Measurements from ENCODE around the gene SRPK3.

Gene SRPK3

DNA sequence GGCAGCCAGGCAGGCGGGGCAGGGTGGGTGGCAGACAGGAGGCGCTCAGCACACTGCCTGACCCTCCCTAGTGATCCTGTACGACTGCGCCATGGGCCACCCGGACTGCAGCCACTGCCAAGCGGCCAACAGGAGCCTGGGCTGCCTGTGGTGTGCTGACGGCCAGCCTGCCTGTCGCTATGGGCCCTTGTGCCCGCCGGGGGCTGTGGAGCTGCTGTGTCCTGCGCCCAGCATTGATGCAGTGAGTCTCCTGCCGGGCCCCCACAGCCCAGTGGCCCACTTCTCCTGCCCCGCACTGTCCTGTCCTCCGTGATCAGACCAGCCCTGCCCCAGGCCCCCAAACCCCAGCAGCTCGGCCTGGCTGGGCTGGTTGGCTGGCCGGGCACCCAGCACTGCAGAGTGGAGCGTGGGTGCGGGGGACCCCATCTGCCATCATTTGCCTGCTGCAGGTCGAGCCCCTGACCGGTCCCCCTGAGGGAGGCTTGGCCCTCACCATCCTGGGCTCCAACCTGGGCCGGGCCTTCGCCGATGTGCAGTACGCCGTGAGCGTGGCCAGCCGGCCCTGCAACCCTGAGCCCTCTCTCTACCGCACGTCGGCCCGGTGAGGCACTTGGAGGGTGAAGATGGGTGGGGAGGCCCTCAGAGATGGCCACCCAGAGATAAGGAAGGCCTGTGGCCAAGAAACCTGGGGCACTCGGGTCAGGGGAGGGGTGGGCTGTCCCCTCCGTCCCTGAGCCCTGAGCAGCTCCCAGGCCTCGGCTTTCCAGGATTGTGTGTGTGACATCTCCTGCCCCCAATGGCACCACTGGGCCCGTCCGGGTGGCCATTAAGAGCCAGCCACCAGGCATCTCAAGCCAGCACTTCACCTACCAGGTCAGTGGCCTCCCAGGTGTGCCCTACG lies 9.2 kb upstream of the SRPK3 start:
- peaks cover 0 to 53% (median 0%) of the 10 kb centered on the region in 11 experiments; a peak in 8 of 22 replicates for H4K20me1 ChIP-seq
- H3K27ac ChIP-seq = no peak overlapping the region
- no peak overlapping the region for H3K4me3 ChIP-seq
- peaks cover 28 to 39% (median 36%) of the 10 kb centered on the region in 10 experiments for H3K4me1 ChIP-seq
- peaks cover 0 to 25% (median 5%) of the 10 kb centered on the region in 11 experiments; a peak in 5 of 22 replicates for H3K27me3 ChIP-seq
- TF ChIP-seq Cebpa-rat (IDR thresholded peaks at IDR 0.05) = no peak
- H3K4me2 ChIP-seq = 0 out of 22 replicates have a peak overlapping the region, but pooled peaks of 2 of the 11 experiments have one; percentile 8 to 30
- peaks cover 0 to 42% (median 27%) of the 10 kb centered on the region in 11 experiments; a peak in 13 of 22 replicates for H3K9me3 ChIP-seq (replicated peaks in 1 of 11)
- H3K36me3 ChIP-seq = no peaks in the 10 kb centered on the region
- no peak overlapping the region for H3K9ac ChIP-seq

DNA sequence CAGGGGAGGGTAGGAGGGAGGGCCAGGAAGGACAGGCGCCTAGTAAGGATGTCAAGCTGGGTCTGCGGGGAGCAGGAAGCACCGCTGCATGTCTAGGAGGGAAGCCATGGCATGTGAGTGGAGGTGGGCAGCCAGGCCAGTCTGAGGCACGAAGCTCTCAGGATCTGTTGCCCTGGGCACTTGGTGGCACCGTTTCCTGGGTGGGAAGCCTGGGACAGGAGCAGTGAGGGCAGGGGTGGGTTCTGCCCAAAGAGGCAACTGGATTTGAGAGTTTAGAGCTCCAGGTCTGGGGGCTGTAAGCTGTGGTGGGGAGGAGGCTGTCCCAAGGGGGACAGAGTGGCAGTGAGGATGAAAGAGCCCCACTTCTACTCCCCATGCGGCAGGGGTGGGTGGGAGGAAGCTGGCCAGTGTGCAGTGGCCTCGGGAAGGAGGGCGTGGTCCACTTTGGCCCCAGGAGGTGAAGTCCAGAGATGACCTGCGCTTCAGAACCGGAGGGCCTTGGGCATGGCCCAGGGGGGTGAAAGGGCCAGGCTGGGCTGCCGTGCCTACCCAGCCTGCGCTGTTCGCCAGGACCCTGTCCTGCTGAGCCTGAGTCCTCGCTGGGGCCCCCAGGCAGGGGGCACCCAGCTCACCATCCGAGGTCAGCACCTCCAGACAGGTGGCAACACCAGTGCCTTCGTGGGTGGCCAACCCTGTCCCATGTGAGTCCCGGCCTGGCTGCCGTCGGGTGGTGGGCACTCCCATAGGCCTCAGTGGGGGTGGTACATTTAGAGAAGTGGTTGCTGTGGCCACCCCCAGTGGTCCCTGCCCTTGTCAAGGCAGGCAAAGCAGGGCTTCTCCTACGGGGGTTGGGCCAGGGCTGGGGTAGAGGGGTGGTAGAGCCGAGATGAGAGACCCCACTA lies 8.3 kb upstream of the SRPK3 start:
- peak overlapping the region in 3 of 11 experiments; percentile 8 to 30 (median 15); a peak in 5 of 22 replicates for H3K4me2 ChIP-seq
- H4K20me1 ChIP-seq = peaks cover 0 to 58% (median 0%) of the 10 kb centered on the region in 11 experiments; a peak in 8 of 22 replicates
- peaks cover 0 to 51% (median 33%) of the 10 kb centered on the region in 11 experiments; a peak in 13 of 22 replicates for H3K9me3 ChIP-seq (replicated peaks in 1 of 11)
- no peak overlapping the region for H3K4me3 ChIP-seq
- H3K36me3 ChIP-seq = no peaks in the 10 kb centered on the region
- peaks cover 24 to 35% (median 28%) of the 10 kb centered on the region in 10 experiments for H3K4me1 ChIP-seq
- no peak overlapping the region for H3K9ac ChIP-seq
- no peak overlapping the region for H3K27ac ChIP-seq
- H3K27me3 ChIP-seq = peaks cover 0 to 25% (median 0%) of the 10 kb centered on the region in 11 experiments; a peak in 4 of 22 replicates
- TF ChIP-seq Cebpa-rat (IDR thresholded peaks at IDR 0.05) = no peak

- TF ChIP-seq Cebpa-rat (IDR thresholded peaks at IDR 0.05) = no peak
- H3K4me2 ChIP-seq = no peak overlapping the region
- H3K4me3 ChIP-seq = no peak overlapping the region
- peaks cover 17 to 28% (median 24%) of the 10 kb centered on the region in 10 experiments for H3K4me1 ChIP-seq
- H3K27ac ChIP-seq = no peak overlapping the region
- no peaks in the 10 kb centered on the region for H3K36me3 ChIP-seq
- H3K9ac ChIP-seq = no peak overlapping the region
- peaks cover 0 to 57% (median 35%) of the 10 kb centered on the region in 11 experiments; a peak in 13 of 22 replicates for H3K9me3 ChIP-seq (replicated peaks in 1 of 11)
- peaks cover 0 to 64% (median 0%) of the 10 kb centered on the region in 11 experiments; a peak in 6 of 22 replicates for H4K20me1 ChIP-seq
- H3K27me3 ChIP-seq = peaks cover 0 to 25% (median 0%) of the 10 kb centered on the region in 11 experiments; a peak in 6 of 22 replicates
These were observed 7.6 kb upstream of the SRPK3 start for GRCh38 chrX:153773218-153773611.

DNA sequence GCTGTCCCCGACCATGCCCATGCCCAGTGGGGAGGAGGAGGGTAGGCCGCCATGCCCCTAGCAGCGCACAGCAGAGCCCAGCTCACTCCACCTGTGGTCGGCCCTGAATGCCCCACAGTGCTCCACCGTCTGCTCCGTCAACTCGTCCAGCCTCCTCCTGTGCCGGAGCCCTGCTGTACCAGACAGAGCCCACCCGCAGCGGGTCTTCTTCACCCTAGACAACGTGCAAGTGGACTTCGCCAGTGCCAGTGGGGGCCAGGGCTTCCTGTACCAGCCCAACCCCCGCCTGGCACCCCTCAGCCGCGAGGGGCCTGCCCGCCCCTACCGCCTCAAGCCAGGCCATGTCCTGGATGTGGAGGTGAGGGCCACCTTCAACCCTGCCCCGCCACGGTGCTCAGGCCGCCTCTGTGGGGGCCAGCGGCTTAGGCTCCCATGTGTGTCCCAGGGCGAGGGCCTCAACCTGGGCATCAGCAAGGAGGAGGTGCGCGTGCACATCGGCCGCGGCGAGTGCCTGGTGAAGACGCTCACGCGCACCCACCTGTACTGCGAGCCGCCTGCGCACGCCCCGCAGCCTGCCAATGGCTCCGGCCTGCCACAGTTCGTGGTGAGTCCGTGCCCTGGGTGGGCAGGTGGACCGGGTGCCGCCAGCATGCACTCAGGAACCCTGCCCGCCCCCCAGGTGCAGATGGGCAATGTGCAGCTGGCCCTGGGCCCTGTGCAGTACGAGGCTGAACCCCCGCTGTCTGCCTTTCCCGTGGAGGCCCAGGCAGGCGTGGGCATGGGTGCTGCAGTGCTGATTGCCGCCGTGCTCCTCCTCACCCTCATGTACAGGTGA lies 6.9 kb upstream of the SRPK3 start:
- Histone ChIP-seq H3K27me3 (peaks cover 0 to 30% (median 0%) of the 10 kb centered on the region in 11 experiments; a peak in 6 of 22 replicates), H3K4me1 (peaks cover 10 to 23% (median 19%) of the 10 kb centered on the region in 10 experiments; a peak in 19 of 20 replicates), H3K9ac (no peak overlapping the region), H3K4me3 (no peak overlapping the region), H3K36me3 (no peaks in the 10 kb centered on the region), H3K4me2 (no peak overlapping the region), H3K27ac (no peak overlapping the region), H3K9me3 (replicated peaks in 1 of 11) (peaks cover 0 to 57% (median 35%) of the 10 kb centered on the region in 11 experiments; a peak in 13 of 22 replicates), H4K20me1 (peaks cover 0 to 71% (median 0%) of the 10 kb centered on the region in 11 experiments; a peak in 6 of 22 replicates)
- no peak for TF ChIP-seq Cebpa-rat (IDR thresholded peaks at IDR 0.05)

- no peak overlapping the region for H3K4me2 ChIP-seq
- H3K9ac ChIP-seq = no peak overlapping the region
- H3K4me3 ChIP-seq = no peak overlapping the region
- peaks cover 0 to 57% (median 35%) of the 10 kb centered on the region in 11 experiments; a peak in 13 of 22 replicates for H3K9me3 ChIP-seq (replicated peaks in 1 of 11)
- H3K4me1 ChIP-seq = peaks cover 4 to 26% (median 18%) of the 10 kb centered on the region in 10 experiments; a peak in 18 of 20 replicates
- peaks cover 0 to 68% (median 0%) of the 10 kb centered on the region in 11 experiments; a peak in 8 of 22 replicates for H4K20me1 ChIP-seq
- no peaks in the 10 kb centered on the region for H3K36me3 ChIP-seq
- H3K27me3 ChIP-seq = peaks cover 0 to 30% (median 0%) of the 10 kb centered on the region in 11 experiments; a peak in 6 of 22 replicates
- H3K27ac ChIP-seq = no peak overlapping the region
- no peak for TF ChIP-seq Cebpa-rat (IDR thresholded peaks at IDR 0.05)
These were observed 6.1 kb upstream of the SRPK3 start for GRCh38 chrX:153774576-153775292.

- Histone ChIP-seq H3K36me3 (no peaks in the 10 kb centered on the region), H4K20me1 (peaks cover 0 to 71% (median 3%) of the 10 kb centered on the region in 11 experiments; a peak in 8 of 22 replicates), H3K4me1 (peaks cover 4 to 34% (median 26%) of the 10 kb centered on the region in 10 experiments), H3K4me3 (no peak overlapping the region), H3K9me3 (replicated peaks in 1 of 11) (peaks cover 0 to 62% (median 35%) of the 10 kb centered on the region in 11 experiments; a peak in 13 of 22 replicates), H3K27me3 (peaks cover 0 to 26% (median 0%) of the 10 kb centered on the region in 11 experiments; a peak in 5 of 22 replicates), H3K4me2 (no peak overlapping the region), H3K9ac (no peak overlapping the region), H3K27ac (no peak overlapping the region)
- TF ChIP-seq Cebpa-rat (IDR thresholded peaks at IDR 0.05) = no peak
These were observed 5.3 kb upstream of the SRPK3 start for GRCh38 chrX:153775293-153776119.
